ENCODE results near the gene BFSP2.

GRCh38 chr3:133368371-133369067, 31.3 kb upstream of the BFSP2 start:
- TF ChIP-seq CTCF (IDR thresholded peaks at IDR 0.05): no peak
- TF ChIP-seq POLR2A (IDR thresholded peaks at IDR 0.05): no peak
